BJ (cell line): Measurements from ENCODE around the gene JMJD1C. TPM values are rescaled to one million over a fixed set of nuclear protein-coding genes. Genes with fewer than 3 reads are reported as not detected.
A peak's percentile ranks its signal among the peaks of the same experiment; 100 is the strongest.

Experiments used
- CTCF ChIA-PET: fragments of 350-600 bp; formaldehyde crosslinking; extraction: SDS; loops from one replicate; lab custom pipeline; 2021; ENCODE audit warnings: antibody characterized with exemption, inconsistent platforms; lab: Yijun Ruan, JAX
- POLR2A ChIA-PET: fragments of 300-600 bp; sonication (Branson Sonifier 250); formaldehyde crosslinking; extraction: SDS; loops from one replicate; lab custom pipeline; 2021; ENCODE audit warnings: antibody characterized with exemption; lab: Charles Lee
- DNase-seq: peaks from one replicate; pipeline ENCODE4 v3.0.0-alpha.2; 2011; ENCODE audit warnings: low read depth
- H3K27me3 ChIP-seq: 2 replicates; pipeline ENCODE4 v1.6.0; 2011; ENCODE audit warnings: low read length; ENCODE audit not compliant: control insufficient read depth, insufficient read depth
- H3K36me3 ChIP-seq: 2 replicates; pipeline ENCODE4 v1.5.1; 2011; ENCODE audit warnings: low read length; ENCODE audit not compliant: control insufficient read depth, insufficient read depth
- H3K4me3 ChIP-seq: 2 replicates; pipeline ENCODE4 v1.5.1; 2011; ENCODE audit warnings: low read depth, mild to moderate bottlenecking, control low read depth, low read length
- polyA plus RNA-seq: library from polyadenylated mRNA; depleted of rRNA; stranded (reverse); fragments of >200 nt; gene quantifications from 2 replicates; pipeline ENCODE4 v1.2.3, GENCODE V29; 2011
- TF ChIP-seq, protein P1 (sequence below): IDR thresholded peaks from 2 replicates; pipeline ENCODE4 v1.5.1; 2011; ENCODE audit warnings: low read depth, mild to moderate bottlenecking, control low read depth, inconsistent platforms, low read length, moderate library complexity; ENCODE audit not compliant: insufficient read depth

Gene JMJD1C
- polyA plus RNA-seq, 1 experiment, result 14.2 TPM

DNA sequence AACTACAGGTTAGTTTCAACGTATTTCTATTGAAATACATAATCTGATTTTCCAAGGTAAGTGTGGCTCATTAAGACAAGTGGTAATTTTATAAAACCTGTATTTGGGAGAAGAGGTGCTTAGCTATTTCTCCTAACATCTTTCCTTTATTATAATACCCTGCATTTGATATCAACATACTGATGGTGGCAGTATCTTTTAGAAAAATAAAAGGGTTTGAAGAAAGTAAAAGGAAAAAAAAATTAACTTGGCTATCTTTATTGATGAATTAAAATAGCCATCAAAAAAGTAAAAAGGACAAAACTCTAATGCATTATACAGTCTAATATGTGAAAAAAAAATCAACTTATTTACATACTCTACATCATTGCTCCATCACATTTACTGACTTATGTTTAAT lies 264.7 kb downstream of the JMJD1C start:
- ChIA-PET CTCF (interaction anchor here (0.8 to 1.2 kb wide), 2 partner anchors 235 to 519 kb away, joined by 3 read pairs; no protein-coding TSS in a partner anchor), POLR2A (no interaction called here)
- DNase-seq, result no peak
- TF ChIP-seq, protein P1, sequence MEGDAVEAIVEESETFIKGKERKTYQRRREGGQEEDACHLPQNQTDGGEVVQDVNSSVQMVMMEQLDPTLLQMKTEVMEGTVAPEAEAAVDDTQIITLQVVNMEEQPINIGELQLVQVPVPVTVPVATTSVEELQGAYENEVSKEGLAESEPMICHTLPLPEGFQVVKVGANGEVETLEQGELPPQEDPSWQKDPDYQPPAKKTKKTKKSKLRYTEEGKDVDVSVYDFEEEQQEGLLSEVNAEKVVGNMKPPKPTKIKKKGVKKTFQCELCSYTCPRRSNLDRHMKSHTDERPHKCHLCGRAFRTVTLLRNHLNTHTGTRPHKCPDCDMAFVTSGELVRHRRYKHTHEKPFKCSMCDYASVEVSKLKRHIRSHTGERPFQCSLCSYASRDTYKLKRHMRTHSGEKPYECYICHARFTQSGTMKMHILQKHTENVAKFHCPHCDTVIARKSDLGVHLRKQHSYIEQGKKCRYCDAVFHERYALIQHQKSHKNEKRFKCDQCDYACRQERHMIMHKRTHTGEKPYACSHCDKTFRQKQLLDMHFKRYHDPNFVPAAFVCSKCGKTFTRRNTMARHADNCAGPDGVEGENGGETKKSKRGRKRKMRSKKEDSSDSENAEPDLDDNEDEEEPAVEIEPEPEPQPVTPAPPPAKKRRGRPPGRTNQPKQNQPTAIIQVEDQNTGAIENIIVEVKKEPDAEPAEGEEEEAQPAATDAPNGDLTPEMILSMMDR, result no peak
- no peak overlapping the region for H3K4me3 ChIP-seq
- H3K36me3 ChIP-seq, result no peaks in the 10 kb centered on the region; the same call in none of the 2 replicates
- no peaks in the 10 kb centered on the region for H3K27me3 ChIP-seq

DNA sequence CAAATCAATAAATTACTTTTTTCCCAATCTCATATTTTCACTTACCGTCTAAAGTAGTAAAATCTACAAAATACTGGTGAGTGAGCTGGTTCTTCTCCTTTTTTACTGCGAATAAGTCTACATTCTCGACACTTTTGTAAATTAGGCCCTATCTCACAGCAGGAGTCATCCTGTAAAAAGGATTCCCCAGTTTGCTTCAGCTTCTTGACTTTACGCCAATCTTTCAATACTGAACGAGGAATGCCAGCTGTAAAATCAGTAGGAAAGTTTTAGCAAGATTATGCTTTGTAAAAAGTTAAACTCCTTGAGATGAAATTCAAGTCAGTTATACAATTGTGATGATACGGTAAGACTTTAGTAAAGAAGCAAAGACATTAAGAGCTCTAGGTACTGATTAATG lies 265.3 kb downstream of the JMJD1C start:
- Histone ChIP-seq H3K27me3 (no peaks in the 10 kb centered on the region), H3K4me3 (no peak overlapping the region), H3K36me3 (no peaks in the 10 kb centered on the region; the same call in none of the 2 replicates)
- ChIA-PET POLR2A (no interaction called here), CTCF (interaction anchor here (0.8 kb wide), 1 partner anchor 236 kb away, joined by 3 read pairs; no protein-coding TSS in a partner anchor)
- TF ChIP-seq, protein P1, result no peak
- DNase-seq, result no peak

- Histone ChIP-seq H3K4me3 (no peak overlapping the region), H3K36me3 (no peaks in the 10 kb centered on the region; the same call in none of the 2 replicates), H3K27me3 (no peaks in the 10 kb centered on the region)
- ChIA-PET POLR2A (no interaction called here), CTCF (no interaction called here)
- DNase-seq, result no peak
- TF ChIP-seq, protein P1, result no peak
Observed at GRCh38 chr10:63199716-63200115, 266.1 kb downstream of the JMJD1C start.

GRCh38 chr10:63197344-63198092 lies 268.3 kb downstream of the JMJD1C start:
- ChIA-PET CTCF (interaction anchor here (1.8 kb wide), 1 partner anchor 432 kb away, joined by 6 read pairs; no protein-coding TSS in a partner anchor), POLR2A (no interaction called here)
- Histone ChIP-seq H3K4me3 (no peak overlapping the region), H3K36me3 (no peaks in the 10 kb centered on the region; the same call in none of the 2 replicates), H3K27me3 (no peaks in the 10 kb centered on the region)
- TF ChIP-seq, protein P1, result no peak
- peak; percentile 39 for DNase-seq

- Histone ChIP-seq H3K36me3 (peaks cover 3% of the 10 kb centered on the region), H3K4me3 (no peak overlapping the region), H3K27me3 (no peaks in the 10 kb centered on the region)
- CTCF ChIA-PET, result interaction anchor here (1.2 kb wide), 1 partner anchor 26 kb away, joined by 4 read pairs; no protein-coding TSS in a partner anchor
- POLR2A ChIA-PET, result no interaction called here
- TF ChIP-seq, protein P1, result no peak
- DNase-seq, result no peak
Observed at GRCh38 chr10:63192826-63193225, 273.0 kb downstream of the JMJD1C start.
